ENCODE measurements around the gene STPG3. TPM values are rescaled to one million over a fixed set of nuclear protein-coding genes. Genes with fewer than 3 reads are reported as not detected.
A peak's percentile ranks its signal among the peaks of the same experiment; 100 is the strongest.

STPG3 gene
- total and polyA plus RNA-seq, 9 of the 15 experiments (the other 6 are each of a cell fraction or from before 2014, with no cell fraction given), result not detected

DNA sequence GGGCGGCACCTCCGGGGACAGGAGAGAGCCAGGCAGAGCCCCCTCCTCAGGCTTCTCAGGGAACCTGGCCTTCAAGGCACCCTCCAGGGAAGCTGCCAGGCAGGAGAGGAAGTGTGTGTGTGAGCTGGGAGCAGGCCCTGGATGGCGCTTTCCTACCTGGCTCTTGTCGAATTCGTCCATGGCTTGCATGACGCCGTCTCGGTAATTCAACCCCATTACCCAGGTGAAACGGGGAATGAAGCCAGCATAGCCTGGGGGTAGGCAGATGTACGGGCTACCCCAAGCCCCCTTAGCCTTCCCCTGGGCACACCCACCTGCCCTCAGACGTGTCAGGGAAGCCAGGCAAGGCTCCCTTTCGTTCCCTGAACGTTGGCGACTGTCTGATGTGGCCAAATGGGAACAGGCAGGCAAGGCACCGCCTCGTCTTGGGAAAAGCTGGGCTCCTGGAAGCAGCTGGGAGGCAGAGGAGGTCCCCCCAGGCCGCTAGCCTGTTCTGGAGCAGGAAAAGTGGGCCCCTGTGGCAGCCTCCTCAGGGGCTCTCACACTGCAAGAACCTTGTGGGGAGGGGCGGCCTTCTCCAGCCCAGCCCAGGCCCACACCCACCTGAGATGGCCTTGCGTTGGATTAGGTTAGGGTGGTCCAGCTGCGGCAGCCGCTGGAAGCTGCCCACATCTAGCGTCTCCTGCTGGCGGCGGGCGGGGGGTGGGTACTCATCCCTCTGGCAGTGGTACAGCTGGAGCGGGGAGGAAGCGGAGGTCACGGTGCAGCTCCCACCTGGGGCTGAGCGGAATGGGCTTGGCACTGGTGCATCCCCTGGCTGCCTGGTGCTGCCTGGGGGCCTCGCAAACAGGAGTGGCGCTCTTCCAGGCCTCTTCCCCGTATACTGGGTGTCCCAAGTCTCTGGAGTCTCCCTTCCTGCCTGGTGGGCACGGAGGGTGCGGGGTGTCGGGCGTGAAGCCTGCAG, 6.3 kb upstream of the STPG3 start:
- H3K9me3 ChIP-seq (replicated peaks; ENCODE audit: control insufficient read depth, insufficient read depth, low read depth, low read length), result no peaks in the 10 kb centered on the region
- intact Hi-C loops (cut with micrococcal nuclease) (loop anchor here (5.0 to 10.0 kb wide), 2 partner anchors 58 to 460 kb away; partner anchors contain the start of gene NRARP), in situ Hi-C loops (cut with MboI) (loop anchor here (25.0 kb wide), 1 partner anchor 457 kb away; the partner anchor contains the start of genes CCDC183 and TMEM141)
- peaks cover 4% of the 10 kb centered on the region for H3K9me1 ChIP-seq (ENCODE audit: control insufficient read depth, insufficient read depth, low read length)
- no peak overlapping the region; the same call in 1 of the 2 replicates for H3K4me2 ChIP-seq (ENCODE audit: insufficient read depth, low read length)
- H3K4me1 ChIP-seq (replicated peaks in 1 of 2; ENCODE audit: control insufficient read depth in 2 of 2, insufficient read depth in 2 of 2, low read length in 2 of 2), result peaks cover 18 to 70% of the 10 kb centered on the region in 2 experiments; a peak in 4 of 5 replicates
- ATAC-seq (no peak), DNase-seq (ENCODE audit: extremely low read depth in 1 of 4, low spot score in 3 of 4) (peak in 1 of 4 experiments; percentile 10), FAIRE-seq (peak; percentile 37)
- H3K36me3 ChIP-seq (ENCODE audit: control insufficient read depth, insufficient read depth, low read length), result peaks cover 26% of the 10 kb centered on the region
- no TSS peak for BruUV-seq (replicated peaks)
- H2AFZ ChIP-seq (ENCODE audit: low read depth, low read length), result no peak overlapping the region
- H3K9ac ChIP-seq (ENCODE audit: insufficient read depth in 1 of 2, low read depth in 2 of 2, low read length in 2 of 2), result peak overlapping the region; percentile 17 to 100; a peak in 3 of 4 replicates
- peaks cover 38% of the 10 kb centered on the region for H3K79me2 ChIP-seq (ENCODE audit: control insufficient read depth, insufficient read depth, low read length)
- WGBS (ENCODE audit: insufficient coverage, low coverage, missing lambda C conversion rate), result 84% methylated on average over 29 of the region's 36 CpGs
- no peak overlapping the region for H3K4me3 ChIP-seq
- H3K27ac ChIP-seq (ENCODE audit: extremely low read depth, low read depth, low read length), result no peak overlapping the region
- H3K27me3 ChIP-seq (ENCODE audit: control insufficient read depth in 2 of 2, insufficient read depth in 2 of 2, low read length in 2 of 2), result no peaks in the 10 kb centered on the region
- ChIA-PET POLR2A (interaction anchor here (0.6 to 6.5 kb wide), 8 partner anchors 9 to 484 kb away, joined by 3 to 221 read pairs (median 4); partner anchors contain the start of genes NELFB and STPG3), CTCF (ENCODE audit: low intra/inter-chr PET ratio) (no interaction called here)
- peaks cover 30% of the 10 kb centered on the region for H4K20me1 ChIP-seq (replicated peaks; ENCODE audit: control insufficient read depth, insufficient read depth, low read length)
- TF ChIP-seq MBD2 (IDR thresholded peaks at IDR 0.05; ENCODE audit: borderline replicate concordance, low read depth), result no peak
- TF ChIP-seq SPI1 (IDR thresholded peaks at IDR 0.05; ENCODE audit: borderline replicate concordance, low read depth, low read length), result peak; percentile 28; the same call in 1 of the 2 replicates
- 0 out of 2 replicates have a peak, but pooled peaks have one; percentile 4 for TF ChIP-seq ZNF77 (CRISPR knock-in tag; IDR thresholded peaks at IDR 0.05)
- TF ChIP-seq ILK (tag; IDR thresholded peaks at IDR 0.05; ENCODE audit: borderline replicate concordance, low read depth), result no peak
- TF ChIP-seq FUS (optimal IDR thresholded peaks at IDR 0.05; ENCODE audit: low read depth, low read length), result no peak
- TF ChIP-seq PTBP1 (IDR thresholded peaks at IDR 0.05; ENCODE audit: low read depth, low read length), result 0 out of 2 replicates have a peak, but pooled peaks have one; percentile 23
- no peak for TF ChIP-seq ZNF589 (CRISPR knock-in tag; IDR thresholded peaks at IDR 0.05; ENCODE audit: low read depth)
- TF ChIP-seq RBFOX2 (IDR thresholded peaks at IDR 0.05; ENCODE audit: low read depth, low read length), result peak; percentile 79
- TF ChIP-seq TAF7 (tag; IDR thresholded peaks at IDR 0.05), result no peak
- 0 out of 2 replicates have a peak, but pooled peaks have one; percentile 36 for TF ChIP-seq LCOR (CRISPR knock-in tag; IDR thresholded peaks at IDR 0.05)
- TF ChIP-seq IRF2 (CRISPR knock-in tag; IDR thresholded peaks at IDR 0.05), result peak; percentile 46; the same call in 1 of the 2 replicates
- no peak for TF ChIP-seq PHB (CRISPR knock-in tag; IDR thresholded peaks at IDR 0.05)
- TF ChIP-seq, protein P1, sequence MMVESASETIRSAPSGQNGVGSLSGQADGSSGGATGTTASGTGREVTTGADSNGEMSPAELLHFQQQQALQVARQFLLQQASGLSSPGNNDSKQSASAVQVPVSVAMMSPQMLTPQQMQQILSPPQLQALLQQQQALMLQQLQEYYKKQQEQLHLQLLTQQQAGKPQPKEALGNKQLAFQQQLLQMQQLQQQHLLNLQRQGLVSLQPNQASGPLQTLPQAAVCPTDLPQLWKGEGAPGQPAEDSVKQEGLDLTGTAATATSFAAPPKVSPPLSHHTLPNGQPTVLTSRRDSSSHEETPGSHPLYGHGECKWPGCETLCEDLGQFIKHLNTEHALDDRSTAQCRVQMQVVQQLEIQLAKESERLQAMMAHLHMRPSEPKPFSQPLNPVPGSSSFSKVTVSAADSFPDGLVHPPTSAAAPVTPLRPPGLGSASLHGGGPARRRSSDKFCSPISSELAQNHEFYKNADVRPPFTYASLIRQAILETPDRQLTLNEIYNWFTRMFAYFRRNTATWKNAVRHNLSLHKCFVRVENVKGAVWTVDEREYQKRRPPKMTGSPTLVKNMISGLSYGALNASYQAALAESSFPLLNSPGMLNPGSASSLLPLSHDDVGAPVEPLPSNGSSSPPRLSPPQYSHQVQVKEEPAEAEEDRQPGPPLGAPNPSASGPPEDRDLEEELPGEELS (CRISPR knock-in tag; IDR thresholded peaks at IDR 0.05; ENCODE audit: borderline replicate concordance), result 0 out of 2 replicates have a peak, but pooled peaks have one; percentile 33
- peak; percentile 79 for TF ChIP-seq KDM5B (IDR thresholded peaks at IDR 0.05; ENCODE audit: insufficient replicate concordance, low read depth, low read length)
- peak; percentile 88 for TF ChIP-seq RBM22 (IDR thresholded peaks at IDR 0.05; ENCODE audit: low read depth, low read length, poor library complexity, severe bottlenecking)
- TF ChIP-seq POLR2G (IDR thresholded peaks at IDR 0.05; ENCODE audit: low read depth, low read length), result peak; percentile 88
